ENCODE measurements around the gene SERPINB1. TPM values are rescaled to one million over a fixed set of nuclear protein-coding genes. Genes with fewer than 3 reads are reported as not detected.

Gene SERPINB1
- total RNA-seq, 1 experiment from 2014 or later = 82.3 TPM

DNA sequence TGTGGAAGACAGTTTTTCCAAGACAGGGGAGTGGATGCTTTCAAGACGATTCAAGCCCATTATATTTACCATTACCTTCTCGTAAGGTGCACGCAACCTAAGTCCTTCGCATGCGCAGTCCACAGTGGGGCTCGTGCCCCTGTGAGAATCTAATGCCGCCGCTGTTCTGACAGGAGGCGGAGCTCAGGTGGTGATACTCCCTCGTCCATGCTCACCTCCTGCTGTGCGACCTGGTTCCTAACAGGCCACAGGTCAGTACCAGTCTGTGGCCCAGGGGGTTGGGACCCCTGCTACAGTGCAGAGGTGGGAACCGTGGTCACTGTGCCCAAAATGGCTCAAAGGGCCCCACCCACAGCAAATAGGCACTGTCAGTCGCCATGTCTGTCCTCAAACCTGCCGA is 36.6 kb downstream of the SERPINB1 start:
- H3K4me2 ChIP-seq = no peak overlapping the region
- no peaks in the 10 kb centered on the region for H3K9me2 ChIP-seq (ENCODE audit: insufficient read depth)
- H3K4me3 ChIP-seq = no peak overlapping the region
- no TSS peak for BruUV-seq (replicated peaks)
- H3K4me1 ChIP-seq (replicated peaks; ENCODE audit: insufficient read depth) = peaks cover 18% of the 10 kb centered on the region
- no peaks in the 10 kb centered on the region for H3K79me2 ChIP-seq (ENCODE audit: low read depth)
- ChIA-PET POLR2A (ENCODE audit: unreplicated experiment) (no interaction called here), CTCF (no interaction called here)
- no peak for DNase-seq
- intact Hi-C loops (cut with micrococcal nuclease; ENCODE audit: unreplicated experiment) = no loop called here
- H3K9me3 ChIP-seq (ENCODE audit: insufficient read depth, low read depth) = no peaks in the 10 kb centered on the region
- peaks cover 11% of the 10 kb centered on the region; the same call in 1 of the 2 replicates for H3F3A ChIP-seq (ENCODE audit: insufficient read depth, low read depth)
- no peaks in the 10 kb centered on the region for H3K36me3 ChIP-seq (ENCODE audit: low read depth)
- TF ChIP-seq EZH2 (IDR thresholded peaks at IDR 0.05; ENCODE audit: low read depth) = no peak
- TF ChIP-seq, protein P1, sequence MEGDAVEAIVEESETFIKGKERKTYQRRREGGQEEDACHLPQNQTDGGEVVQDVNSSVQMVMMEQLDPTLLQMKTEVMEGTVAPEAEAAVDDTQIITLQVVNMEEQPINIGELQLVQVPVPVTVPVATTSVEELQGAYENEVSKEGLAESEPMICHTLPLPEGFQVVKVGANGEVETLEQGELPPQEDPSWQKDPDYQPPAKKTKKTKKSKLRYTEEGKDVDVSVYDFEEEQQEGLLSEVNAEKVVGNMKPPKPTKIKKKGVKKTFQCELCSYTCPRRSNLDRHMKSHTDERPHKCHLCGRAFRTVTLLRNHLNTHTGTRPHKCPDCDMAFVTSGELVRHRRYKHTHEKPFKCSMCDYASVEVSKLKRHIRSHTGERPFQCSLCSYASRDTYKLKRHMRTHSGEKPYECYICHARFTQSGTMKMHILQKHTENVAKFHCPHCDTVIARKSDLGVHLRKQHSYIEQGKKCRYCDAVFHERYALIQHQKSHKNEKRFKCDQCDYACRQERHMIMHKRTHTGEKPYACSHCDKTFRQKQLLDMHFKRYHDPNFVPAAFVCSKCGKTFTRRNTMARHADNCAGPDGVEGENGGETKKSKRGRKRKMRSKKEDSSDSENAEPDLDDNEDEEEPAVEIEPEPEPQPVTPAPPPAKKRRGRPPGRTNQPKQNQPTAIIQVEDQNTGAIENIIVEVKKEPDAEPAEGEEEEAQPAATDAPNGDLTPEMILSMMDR (conservative IDR thresholded peaks at IDR 0.05) = no peak
- H4K20me1 ChIP-seq (ENCODE audit: insufficient read depth) = no peaks in the 10 kb centered on the region
- H3K27me3 ChIP-seq (ENCODE audit: insufficient read depth, low read depth) = no peaks in the 10 kb centered on the region
- H2AFZ ChIP-seq = no peak overlapping the region
- H3K27ac ChIP-seq = no peak overlapping the region

DNA sequence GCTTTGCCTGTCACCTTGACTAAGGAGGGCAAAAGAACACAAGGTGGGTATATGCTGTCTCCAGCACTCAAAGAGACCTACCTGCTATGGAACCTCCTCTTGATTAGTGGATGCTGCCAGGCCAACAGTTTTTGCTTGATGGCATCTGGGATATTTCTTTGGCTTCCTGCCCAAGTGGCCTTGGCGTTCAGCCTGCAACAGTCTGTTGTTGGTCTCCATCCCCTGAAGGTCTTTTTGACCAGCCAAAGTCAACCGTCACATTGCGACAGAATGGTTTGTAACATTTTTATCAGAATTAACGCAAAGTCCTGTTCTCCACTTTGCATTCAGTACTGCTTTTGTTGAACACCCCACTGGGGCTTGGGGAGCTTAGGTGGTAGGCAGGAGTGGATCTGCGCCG is 37.1 kb downstream of the SERPINB1 start:
- intact Hi-C loops (cut with micrococcal nuclease; ENCODE audit: unreplicated experiment) = no loop called here
- H3K4me1 ChIP-seq (replicated peaks; ENCODE audit: insufficient read depth) = peaks cover 15% of the 10 kb centered on the region
- no peaks in the 10 kb centered on the region for H4K20me1 ChIP-seq (ENCODE audit: insufficient read depth)
- no peak overlapping the region for H3K4me3 ChIP-seq
- ChIA-PET POLR2A (ENCODE audit: unreplicated experiment) (no interaction called here), CTCF (no interaction called here)
- H3K9me3 ChIP-seq (ENCODE audit: insufficient read depth, low read depth) = no peaks in the 10 kb centered on the region
- BruUV-seq (replicated peaks) = no TSS peak
- TF ChIP-seq, protein P1 (conservative IDR thresholded peaks at IDR 0.05) = no peak
- no peak for TF ChIP-seq EZH2 (IDR thresholded peaks at IDR 0.05; ENCODE audit: low read depth)
- H3K27ac ChIP-seq = no peak overlapping the region
- no peaks in the 10 kb centered on the region for H3K79me2 ChIP-seq (ENCODE audit: low read depth)
- peaks cover 8% of the 10 kb centered on the region; the same call in 1 of the 2 replicates for H3F3A ChIP-seq (ENCODE audit: insufficient read depth, low read depth)
- H2AFZ ChIP-seq = no peak overlapping the region
- H3K4me2 ChIP-seq = no peak overlapping the region
- no peaks in the 10 kb centered on the region for H3K9me2 ChIP-seq (ENCODE audit: insufficient read depth)
- no peaks in the 10 kb centered on the region for H3K36me3 ChIP-seq (ENCODE audit: low read depth)
- DNase-seq = no peak
- H3K27me3 ChIP-seq (ENCODE audit: insufficient read depth, low read depth) = no peaks in the 10 kb centered on the region

DNA sequence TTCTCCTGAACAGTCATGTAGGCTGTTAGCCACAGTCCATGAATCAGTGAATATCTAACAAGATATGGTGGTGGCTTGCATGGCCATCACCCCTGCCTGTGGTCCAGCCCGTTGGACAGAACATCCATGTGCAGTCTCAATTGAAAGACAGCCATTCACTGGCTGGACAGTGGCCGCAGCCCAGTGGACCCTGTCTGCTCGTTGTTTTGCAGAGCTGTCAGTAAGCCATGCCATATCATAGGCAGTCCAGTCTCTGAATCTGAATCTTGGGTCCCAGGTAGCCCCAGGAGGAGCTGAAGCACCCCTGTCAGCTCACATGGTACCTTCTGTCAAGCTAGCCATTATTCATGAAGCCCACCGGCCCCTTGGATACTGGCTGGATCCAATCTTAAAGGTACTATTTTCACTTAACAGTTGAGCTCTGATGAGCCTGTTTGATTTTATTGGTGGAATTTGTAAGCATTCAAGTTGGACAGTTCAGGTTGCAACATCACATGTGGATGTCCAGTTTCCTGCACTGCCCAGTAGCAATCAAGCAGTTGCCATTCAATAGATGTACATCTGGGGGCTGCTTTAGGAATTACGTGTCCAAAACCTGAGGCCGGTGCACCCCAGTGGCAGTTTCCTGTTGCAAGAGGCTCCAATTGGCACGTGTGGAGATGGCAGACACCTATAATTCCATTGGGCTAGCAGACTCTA is 37.8 kb downstream of the SERPINB1 start:
- TF ChIP-seq EZH2 (IDR thresholded peaks at IDR 0.05; ENCODE audit: low read depth) = no peak
- TF ChIP-seq, protein P1 (conservative IDR thresholded peaks at IDR 0.05) = no peak
- H3K36me3 ChIP-seq (ENCODE audit: low read depth) = no peaks in the 10 kb centered on the region
- no peak for DNase-seq
- H3K9me2 ChIP-seq (ENCODE audit: insufficient read depth) = no peaks in the 10 kb centered on the region
- no TSS peak for BruUV-seq (replicated peaks)
- H3F3A ChIP-seq (ENCODE audit: insufficient read depth, low read depth) = peaks cover 2% of the 10 kb centered on the region; the same call in 1 of the 2 replicates
- H3K79me2 ChIP-seq (ENCODE audit: low read depth) = no peaks in the 10 kb centered on the region
- intact Hi-C loops (cut with micrococcal nuclease; ENCODE audit: unreplicated experiment) = no loop called here
- no peak overlapping the region for H3K4me3 ChIP-seq
- no peak overlapping the region for H3K4me2 ChIP-seq
- ChIA-PET CTCF (interaction anchor here (0.6 kb wide), 1 partner anchor 20 kb away, joined by 5 read pairs; no protein-coding TSS in a partner anchor), POLR2A (ENCODE audit: unreplicated experiment) (interaction anchor here (0.6 kb wide), 1 partner anchor 8 kb away, joined by 3 read pairs; no protein-coding TSS in a partner anchor)
- H3K27me3 ChIP-seq (ENCODE audit: insufficient read depth, low read depth) = no peaks in the 10 kb centered on the region
- peaks cover 9% of the 10 kb centered on the region for H3K4me1 ChIP-seq (replicated peaks; ENCODE audit: insufficient read depth)
- H2AFZ ChIP-seq = no peak overlapping the region
- no peaks in the 10 kb centered on the region for H4K20me1 ChIP-seq (ENCODE audit: insufficient read depth)
- no peaks in the 10 kb centered on the region for H3K9me3 ChIP-seq (ENCODE audit: insufficient read depth, low read depth)
- H3K27ac ChIP-seq = no peak overlapping the region
